Measurements from ENCODE around the gene SNAP25. TPM values are rescaled to one million over a fixed set of nuclear protein-coding genes. Genes with fewer than 3 reads are reported as not detected.

The SNAP25 gene
- total RNA-seq, 2 donors from 2014 or later: 1.3 to 4.7 TPM

GRCh38 chr20:10261702-10262101 lies 43.1 kb downstream of the SNAP25 start:
- Histone ChIP-seq H3K27ac (no peak overlapping the region), H3K36me3 (no peaks in the 10 kb centered on the region), H3K27me3 (replicated peaks; ENCODE audit: insufficient read depth) (no peaks in the 10 kb centered on the region), H3K9me3 (no peaks in the 10 kb centered on the region), H3K4me1 (ENCODE audit: control insufficient read depth in 1 of 2, low read depth in 2 of 2) (no peaks in the 10 kb centered on the region), H3K4me3 (no peak overlapping the region)
- no peak for DNase-seq (ENCODE audit: low spot score)
- TF ChIP-seq CTCF (IDR thresholded peaks at IDR 0.05): no peak
- ATAC-seq (ENCODE audit: insufficient number of reproducible peaks, low FRiP score, low read depth): no peak

GRCh38 chr20:10263385-10264165 lies 44.9 kb downstream of the SNAP25 start:
- Histone ChIP-seq H3K9me3 (no peaks in the 10 kb centered on the region), H3K36me3 (no peaks in the 10 kb centered on the region), H3K27ac (no peak overlapping the region), H3K4me1 (ENCODE audit: control insufficient read depth in 1 of 2, low read depth in 2 of 2) (no peaks in the 10 kb centered on the region), H3K27me3 (replicated peaks; ENCODE audit: insufficient read depth) (no peaks in the 10 kb centered on the region), H3K4me3 (no peak overlapping the region)
- DNase-seq (ENCODE audit: low spot score): no peak
- ATAC-seq (ENCODE audit: insufficient number of reproducible peaks, low FRiP score, low read depth): no peak
- TF ChIP-seq CTCF (IDR thresholded peaks at IDR 0.05): no peak

- no peak for TF ChIP-seq CTCF (IDR thresholded peaks at IDR 0.05)
- Histone ChIP-seq H3K4me1 (ENCODE audit: control insufficient read depth in 1 of 2, low read depth in 2 of 2) (no peaks in the 10 kb centered on the region), H3K36me3 (no peaks in the 10 kb centered on the region), H3K27ac (no peak overlapping the region), H3K27me3 (replicated peaks; ENCODE audit: insufficient read depth) (no peaks in the 10 kb centered on the region), H3K9me3 (no peaks in the 10 kb centered on the region), H3K4me3 (no peak overlapping the region)
- ATAC-seq (ENCODE audit: insufficient number of reproducible peaks, low FRiP score, low read depth) (no peak), DNase-seq (ENCODE audit: low spot score) (no peak)
Measured at GRCh38 chr20:10264166-10264558, 45.5 kb downstream of the SNAP25 start.

GRCh38 chr20:10268636-10269035 lies 50.0 kb downstream of the SNAP25 start:
- Histone ChIP-seq H3K4me1 (ENCODE audit: control insufficient read depth in 1 of 2, low read depth in 2 of 2) (no peaks in the 10 kb centered on the region), H3K27ac (no peak overlapping the region), H3K36me3 (no peaks in the 10 kb centered on the region), H3K9me3 (no peaks in the 10 kb centered on the region), H3K27me3 (replicated peaks; ENCODE audit: insufficient read depth) (no peaks in the 10 kb centered on the region), H3K4me3 (no peak overlapping the region)
- TF ChIP-seq CTCF (IDR thresholded peaks at IDR 0.05): no peak
- ATAC-seq (ENCODE audit: insufficient number of reproducible peaks, low FRiP score, low read depth): no peak
- DNase-seq (ENCODE audit: low spot score): no peak

- DNase-seq (ENCODE audit: low spot score) (no peak), ATAC-seq (ENCODE audit: insufficient number of reproducible peaks, low FRiP score, low read depth) (no peak)
- Histone ChIP-seq H3K9me3 (no peaks in the 10 kb centered on the region), H3K36me3 (no peaks in the 10 kb centered on the region), H3K4me3 (no peak overlapping the region), H3K4me1 (ENCODE audit: control insufficient read depth in 1 of 2, low read depth in 2 of 2) (no peaks in the 10 kb centered on the region), H3K27ac (no peak overlapping the region), H3K27me3 (replicated peaks; ENCODE audit: insufficient read depth) (no peaks in the 10 kb centered on the region)
- no peak for TF ChIP-seq CTCF (IDR thresholded peaks at IDR 0.05)
Measured at GRCh38 chr20:10270630-10271029, 52.0 kb downstream of the SNAP25 start.

All from thoracic aorta (tissue), 2 donors.